CD14-positive monocyte (primary cell): ENCODE results near the gene GOSR2. TPM values are rescaled to one million over a fixed set of nuclear protein-coding genes. Genes with fewer than 3 reads are reported as not detected.

Experiments used
- DNase-seq, 3 donors: peaks; one replicate each; pipeline ENCODE4 v3.0.0-alpha.2; 2011 to 2022
- H2AFZ ChIP-seq: 2 replicates; pipeline ENCODE4 v1.6.0; 2012; ENCODE audit warnings: mild to moderate bottlenecking, low read depth, low read length, inconsistent platforms; ENCODE audit not compliant: insufficient read depth, poor library complexity, severe bottlenecking
- H3K27ac ChIP-seq, 2 donors: 1 replicate in 1 of 2; 2 replicates in 1 of 2; pipeline ENCODE4 v1.5.1; 2012 to 2013; ENCODE audit warnings: low read length in 2 of 2, control low read depth in 1 of 2, inconsistent platforms in 1 of 2, low read depth in 1 of 2, mild to moderate bottlenecking in 1 of 2
- H3K27me3 ChIP-seq, 2 donors: one replicate each; pipeline versions ENCODE4 v1.6.0 to v1.6.1; 2011 to 2013; ENCODE audit warnings: low read length in 2 of 2; ENCODE audit not compliant: control insufficient read depth in 2 of 2, insufficient read depth in 2 of 2
- H3K36me3 ChIP-seq, 2 donors: replicated peaks in 1 of 2; 1 replicate in 1 of 2; 2 replicates in 1 of 2; pipeline versions ENCODE4 v1.5.1 to v1.6.1; 2012 to 2013; ENCODE audit warnings: low read length in 2 of 2, control low read depth in 1 of 2, inconsistent platforms in 1 of 2, mild to moderate bottlenecking in 1 of 2; ENCODE audit not compliant: insufficient read depth in 2 of 2, control insufficient read depth in 1 of 2
- H3K4me1 ChIP-seq, 2 donors: 1 replicate in 1 of 2; 2 replicates in 1 of 2; pipeline versions ENCODE4 v1.5.1 to v1.6.1; 2012 to 2013; ENCODE audit warnings: low read length in 2 of 2, control low read depth in 1 of 2, inconsistent platforms in 1 of 2, mild to moderate bottlenecking in 1 of 2, moderate library complexity in 1 of 2; ENCODE audit not compliant: insufficient read depth in 2 of 2, control insufficient read depth in 1 of 2
- H3K4me2 ChIP-seq: replicated peaks from 2 replicates; pipeline ENCODE3; 2012; ENCODE audit warnings: low read length, moderate library complexity, mild to moderate bottlenecking; ENCODE audit not compliant: poor library complexity, severe bottlenecking; ENCODE audit errors: extremely low read depth
- H3K4me3 ChIP-seq, 3 experiments: fragments of 200-600 bp in 1 of 3; sonication (generic) in 1 of 3; replicated peaks in 1 of 3; 1 replicate in 2 of 3; 2 replicates in 1 of 3; pipeline ENCODE4 v1.5.1; 2011 to 2013; ENCODE audit warnings: low read length in 3 of 3, mild to moderate bottlenecking in 3 of 3, control low read depth in 2 of 3, low read depth in 2 of 3, inconsistent platforms in 1 of 3, moderate library complexity in 1 of 3
- H3K79me2 ChIP-seq: 2 replicates; pipeline ENCODE4 v1.6.0; 2012; ENCODE audit warnings: mild to moderate bottlenecking, control low read depth, inconsistent platforms, low read length, moderate library complexity; ENCODE audit not compliant: insufficient read depth
- H3K9ac ChIP-seq: 2 replicates; pipeline ENCODE4 v1.6.0; 2017; ENCODE audit warnings: low read length, mild to moderate bottlenecking; ENCODE audit not compliant: insufficient read depth, poor library complexity, severe bottlenecking
- H3K9me3 ChIP-seq, 2 donors: replicated peaks in 1 of 2; 1 replicate in 1 of 2; 2 replicates in 1 of 2; pipeline versions ENCODE4 v1.5.1 to v1.6.1; 2012 to 2013; ENCODE audit warnings: low read length in 2 of 2, control low read depth in 1 of 2; ENCODE audit not compliant: control insufficient read depth in 1 of 2, insufficient read depth in 1 of 2
- H4K20me1 ChIP-seq: 2 replicates; pipeline ENCODE4 v1.6.0; 2012; ENCODE audit warnings: mild to moderate bottlenecking, low read length, control low read depth, moderate library complexity; ENCODE audit not compliant: insufficient read depth
- H3K27ac Mint-ChIP-seq, 7 donors: one replicate each; pipeline ENCODE4 v1.8.0; 2020; ENCODE audit warnings: mild to moderate bottlenecking in 7 of 7, mixed read lengths in 7 of 7, moderate library complexity in 6 of 7, inconsistent platforms in 2 of 7
- H3K27me3 Mint-ChIP-seq, 3 donors: one replicate each; pipeline ENCODE4 v1.8.0; 2021 to 2022; ENCODE audit warnings: low read depth in 3 of 3, mild to moderate bottlenecking in 3 of 3, mixed read lengths in 3 of 3, moderate library complexity in 3 of 3, inconsistent platforms in 1 of 3
- H3K36me3 Mint-ChIP-seq, 2 donors: one replicate each; pipeline ENCODE4 v1.8.0; 2020; ENCODE audit warnings: mixed read lengths in 2 of 2, inconsistent platforms in 1 of 2, mild to moderate bottlenecking in 1 of 2
- H3K4me1 Mint-ChIP-seq: one replicate; pipeline ENCODE4 v1.8.0; 2020; ENCODE audit warnings: mild to moderate bottlenecking, mixed read lengths
- H3K4me3 Mint-ChIP-seq, 2 donors: one replicate each; pipeline ENCODE4 v1.8.0; 2020; ENCODE audit warnings: mild to moderate bottlenecking in 2 of 2, mixed read lengths in 2 of 2, moderate library complexity in 1 of 2
- H3K9me3 Mint-ChIP-seq, 7 donors: one replicate each; pipeline ENCODE4 v1.8.0; 2020 to 2022; ENCODE audit warnings: mixed read lengths in 7 of 7, mild to moderate bottlenecking in 6 of 7, moderate library complexity in 6 of 7, inconsistent platforms in 2 of 7
- CTCF ChIP-seq: fragments of 200-600 bp; IDR thresholded peaks from one replicate; pipeline ENCODE4 v1.8.0; 2022; ENCODE audit warnings: antibody characterized with exemption, mild to moderate bottlenecking
- WGBS: methylation state at CpG from one replicate; pipeline ENCODE4 v1.1.5; 2013; ENCODE audit warnings: missing lambda C conversion rate; ENCODE audit not compliant: insufficient coverage; 5-methylcytosine and 5-hydroxymethylcytosine counted together
- intact Hi-C, 2 donors: fragments of 100-400 bp; cut with micrococcal nuclease; formaldehyde crosslinking; loops; one replicate each; pipeline versions ENCODE4 v1.15.0 to v1.15.1; 2023
- polyA plus RNA-seq, 3 donors: library from polyadenylated mRNA; depleted of rRNA in 1 of 3; unstranded in 2 of 3; stranded (reverse) in 1 of 3; fragments of 300-500 nt in 2 of 3; fragments of >200 nt in 1 of 3; fragmentation: Illumina TruSeq in 2 of 3; gene quantifications; 1 replicate in 2 of 3; 2 replicates in 1 of 3; pipeline ENCODE4 v1.2.3, GENCODE V29; 2012 to 2021

Gene GOSR2
- polyA plus RNA-seq, 3 donors: 25.2 to 31.1 (median 27.7) TPM

DNA sequence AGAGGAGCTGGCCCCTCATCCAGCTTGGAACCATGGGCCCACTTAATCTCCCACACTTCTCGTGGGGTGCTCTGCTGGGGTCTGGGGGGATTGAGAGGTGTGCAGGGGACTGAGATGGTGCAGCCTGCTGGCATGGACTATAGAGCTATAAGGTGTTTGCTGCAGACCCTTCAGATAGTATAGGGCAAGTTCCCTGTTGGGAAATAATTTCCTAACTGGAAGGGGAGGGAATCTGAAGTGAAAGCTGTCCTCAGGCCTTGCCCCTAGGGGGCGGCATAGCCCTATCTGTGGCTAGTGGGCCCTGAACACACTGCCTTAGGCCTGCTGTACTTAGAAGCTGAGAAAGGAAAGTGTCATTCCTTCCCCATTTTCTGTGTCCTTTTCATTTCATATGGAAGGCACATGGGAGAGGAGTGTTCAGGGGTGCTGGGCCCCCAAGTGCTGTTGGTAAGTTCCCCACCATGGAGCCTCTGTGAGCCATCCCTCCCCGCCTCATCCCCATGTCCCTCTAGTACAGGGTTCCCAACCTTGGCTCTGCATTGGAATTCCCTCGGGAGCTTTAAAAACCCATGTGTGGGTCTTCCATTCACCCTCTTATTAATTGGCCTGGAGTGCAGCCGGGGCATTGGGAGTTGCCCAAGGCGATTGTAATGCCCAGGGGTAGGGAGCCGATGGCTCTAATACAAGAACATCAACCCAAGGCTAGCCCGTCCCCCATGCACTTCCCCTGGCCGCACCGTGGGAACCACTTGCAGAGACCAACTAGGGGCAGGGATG lies 19.7 kb downstream of the GOSR2 start:
- Mint-ChIP-seq H3K27ac (no peak overlapping the region), H3K27me3 (peaks cover 6 to 17% (median 14%) of the 10 kb centered on the region in 3 donors), H3K9me3 (peaks cover 0 to 2% (median 0%) of the 10 kb centered on the region in 7 donors), H3K36me3 (peaks cover 39 to 45% of the 10 kb centered on the region in 2 donors), H3K4me1 (peaks cover 19% of the 10 kb centered on the region), H3K4me3 (no peak overlapping the region)
- Histone ChIP-seq H2AFZ (no peak overlapping the region), H3K27ac (no peak overlapping the region), H3K79me2 (no peaks in the 10 kb centered on the region), H3K36me3 (peaks cover 30 to 46% of the 10 kb centered on the region in 2 donors), H3K4me1 (peaks cover 4 to 11% of the 10 kb centered on the region in 2 donors), H3K9me3 (no peaks in the 10 kb centered on the region), H3K9ac (no peak overlapping the region), H4K20me1 (peaks cover 22% of the 10 kb centered on the region), H3K4me3 (no peak overlapping the region), H3K27me3 (peaks cover 0 to 4% of the 10 kb centered on the region in 2 donors), H3K4me2 (no peak overlapping the region)
- WGBS: 63% methylated on average over 7 of the region's 10 CpGs
- TF ChIP-seq CTCF: peak; percentile 79
- DNase-seq: peak; percentile 12 to 33 (median 30)
- intact Hi-C loops: loop anchor here in 1 of 2 donors (5.0 kb wide), 1 partner anchor 100 kb away; no protein-coding TSS in a partner anchor

DNA sequence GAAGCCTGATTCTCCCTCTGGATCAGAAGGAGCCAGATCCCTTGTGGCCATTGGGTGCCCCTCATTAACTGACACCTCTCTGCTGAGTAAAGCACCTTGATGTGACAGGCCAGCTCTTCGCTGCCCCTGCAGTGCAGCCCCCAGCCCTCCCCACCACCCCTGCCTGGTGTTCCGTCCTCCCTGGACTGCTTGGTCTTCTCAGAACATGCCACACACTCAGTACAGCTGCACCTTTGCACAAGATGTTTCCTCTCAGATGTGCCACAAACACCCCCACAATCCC lies 20.2 kb downstream of the GOSR2 start:
- H3K9me3 ChIP-seq: no peaks in the 10 kb centered on the region
- 0% methylated on average over 2 of the region's 2 CpGs for WGBS
- H3K27me3 ChIP-seq: peaks cover 0 to 4% of the 10 kb centered on the region in 2 donors
- DNase-seq: no peak
- no peak for TF ChIP-seq CTCF
- Mint-ChIP-seq H3K4me1 (peaks cover 19% of the 10 kb centered on the region), H3K4me3 (no peak overlapping the region), H3K27ac (no peak overlapping the region), H3K9me3 (peaks cover 0 to 2% (median 0%) of the 10 kb centered on the region in 7 donors), H3K27me3 (peaks cover 6 to 17% (median 14%) of the 10 kb centered on the region in 3 donors), H3K36me3 (peaks cover 35 to 40% of the 10 kb centered on the region in 2 donors)
- H3K4me1 ChIP-seq: peaks cover 4 to 11% of the 10 kb centered on the region in 2 donors
- H3K9ac ChIP-seq: no peak overlapping the region
- H3K36me3 ChIP-seq: peaks cover 25 to 40% of the 10 kb centered on the region in 2 donors
- H3K4me3 ChIP-seq: no peak overlapping the region
- intact Hi-C loops: loop anchor here in 1 of 2 donors (5.0 kb wide), 1 partner anchor 101 kb away; no protein-coding TSS in a partner anchor
- H3K4me2 ChIP-seq: no peak overlapping the region
- H2AFZ ChIP-seq: no peak overlapping the region
- no peak overlapping the region for H3K27ac ChIP-seq
- H3K79me2 ChIP-seq: no peaks in the 10 kb centered on the region
- H4K20me1 ChIP-seq: peaks cover 22% of the 10 kb centered on the region
